ENCODE results near the gene NRTN.
"Not testable (repeated sequence)": the region's sequence is repeated elsewhere in the genome, so short reads cannot be mapped to it uniquely, and the experiment has no call there.

Gene NRTN

DNA sequence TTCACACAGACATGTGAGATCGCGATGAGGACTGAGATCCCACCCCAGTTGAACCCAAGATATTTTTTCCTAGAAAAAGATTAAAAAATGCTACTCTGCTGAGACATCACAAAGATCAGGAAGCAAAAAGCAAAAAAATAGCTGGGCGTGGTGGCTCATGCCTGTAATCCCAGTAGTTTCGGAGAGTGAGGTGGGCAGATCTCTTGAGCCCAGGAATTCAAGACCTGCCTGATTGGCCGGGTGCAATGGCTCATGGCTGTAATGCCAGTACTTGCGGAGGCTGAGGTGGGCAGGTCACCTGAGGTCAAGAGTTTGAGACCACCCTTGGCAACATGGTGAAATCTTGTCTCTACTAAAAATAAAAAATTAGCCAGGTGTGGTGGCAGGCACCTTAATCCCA is 45.3 kb downstream of the NRTN start:
- TF ChIP-seq, protein P1, sequence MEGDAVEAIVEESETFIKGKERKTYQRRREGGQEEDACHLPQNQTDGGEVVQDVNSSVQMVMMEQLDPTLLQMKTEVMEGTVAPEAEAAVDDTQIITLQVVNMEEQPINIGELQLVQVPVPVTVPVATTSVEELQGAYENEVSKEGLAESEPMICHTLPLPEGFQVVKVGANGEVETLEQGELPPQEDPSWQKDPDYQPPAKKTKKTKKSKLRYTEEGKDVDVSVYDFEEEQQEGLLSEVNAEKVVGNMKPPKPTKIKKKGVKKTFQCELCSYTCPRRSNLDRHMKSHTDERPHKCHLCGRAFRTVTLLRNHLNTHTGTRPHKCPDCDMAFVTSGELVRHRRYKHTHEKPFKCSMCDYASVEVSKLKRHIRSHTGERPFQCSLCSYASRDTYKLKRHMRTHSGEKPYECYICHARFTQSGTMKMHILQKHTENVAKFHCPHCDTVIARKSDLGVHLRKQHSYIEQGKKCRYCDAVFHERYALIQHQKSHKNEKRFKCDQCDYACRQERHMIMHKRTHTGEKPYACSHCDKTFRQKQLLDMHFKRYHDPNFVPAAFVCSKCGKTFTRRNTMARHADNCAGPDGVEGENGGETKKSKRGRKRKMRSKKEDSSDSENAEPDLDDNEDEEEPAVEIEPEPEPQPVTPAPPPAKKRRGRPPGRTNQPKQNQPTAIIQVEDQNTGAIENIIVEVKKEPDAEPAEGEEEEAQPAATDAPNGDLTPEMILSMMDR (IDR thresholded peaks at IDR 0.05; ENCODE audit: control insufficient read depth, extremely low read depth, insufficient read depth) = no peak
- no peak for DNase-seq (ENCODE audit: low read depth)
- no peak overlapping the region for H3K4me3 ChIP-seq (ENCODE audit: low read depth, low read length)

DNA sequence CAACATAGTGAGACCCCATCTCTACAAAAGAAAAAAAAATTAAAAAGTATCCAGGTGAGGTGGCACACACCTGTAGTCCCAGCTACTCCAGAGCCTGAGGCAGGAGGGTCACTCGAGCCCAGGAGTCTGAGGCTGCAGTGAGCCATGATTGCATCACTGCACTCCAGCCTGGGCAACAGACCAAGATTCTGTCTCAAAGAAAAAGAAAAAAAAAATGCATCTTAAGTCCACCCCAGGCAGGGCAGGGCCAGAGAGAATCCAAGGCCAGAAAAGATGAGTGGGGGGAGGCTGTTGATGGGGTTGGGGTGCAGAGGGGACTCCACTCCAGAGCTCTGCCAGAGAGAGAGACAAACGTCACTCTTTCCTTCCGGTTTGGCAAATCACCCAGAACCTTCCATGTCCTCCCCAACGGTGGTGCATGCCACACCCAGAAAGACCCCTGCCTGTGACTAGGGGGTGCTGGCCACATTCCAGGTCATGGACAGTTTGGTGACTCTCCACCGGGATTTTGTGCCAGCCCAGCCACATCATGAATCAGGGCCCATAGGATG is 46.0 kb downstream of the NRTN start:
- TF ChIP-seq, protein P1 (IDR thresholded peaks at IDR 0.05; ENCODE audit: control insufficient read depth, extremely low read depth, insufficient read depth) = no peak
- no peak overlapping the region for H3K4me3 ChIP-seq (ENCODE audit: low read depth, low read length)
- DNase-seq (ENCODE audit: low read depth) = peak; percentile 4

DNA sequence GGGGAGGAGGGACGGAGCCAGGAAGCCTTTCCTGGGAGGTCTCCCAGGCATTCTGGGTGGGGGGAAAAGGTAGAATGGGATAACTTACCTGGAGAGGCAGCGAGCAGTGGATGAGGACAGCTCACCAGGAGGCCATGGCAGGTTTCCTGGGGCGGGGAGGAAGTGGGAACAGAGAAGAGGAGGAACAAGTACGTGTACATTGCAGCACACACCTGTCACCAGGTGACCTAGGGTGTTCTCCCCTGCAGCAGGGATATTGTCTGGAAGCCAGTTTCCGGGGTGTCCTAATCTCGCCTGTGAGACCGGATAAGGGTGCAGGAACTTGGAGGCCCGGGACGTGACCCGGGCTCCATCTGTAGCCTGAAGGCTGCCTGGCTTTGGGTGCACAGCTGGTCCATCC is 46.4 kb downstream of the NRTN start, which contains the start of gene FUT3:
Gene FUT3 (minus strand): TSS at position 148 of the 400 bp plus-strand sequence.
- TF ChIP-seq, protein P1 (IDR thresholded peaks at IDR 0.05; ENCODE audit: control insufficient read depth, extremely low read depth, insufficient read depth) = no peak
- no peak for DNase-seq (ENCODE audit: low read depth)
- no peak within 1 kb of the TSS for H3K4me3 ChIP-seq (ENCODE audit: low read depth, low read length)

DNA sequence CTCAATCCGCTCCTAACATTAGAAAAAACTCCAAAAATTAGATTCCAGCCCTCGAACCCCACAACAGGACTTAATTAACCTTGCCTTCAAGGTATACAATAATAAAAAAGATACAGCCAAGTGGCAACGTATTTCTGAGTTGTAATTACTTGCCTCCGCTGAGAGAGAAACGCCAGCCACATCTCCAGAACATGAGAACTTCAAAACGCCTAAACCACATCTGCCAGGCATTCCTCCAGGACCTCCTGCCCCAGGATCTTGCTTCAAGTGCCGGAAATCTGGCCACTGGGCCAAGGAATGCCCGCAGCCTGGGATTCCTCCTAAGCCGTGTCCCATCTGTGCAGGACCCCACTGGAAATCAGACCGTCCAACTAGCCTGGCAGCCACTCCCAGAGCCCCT is 49.3 kb downstream of the NRTN start:
- DNase-seq (ENCODE audit: low read depth) = not testable (repeated sequence)

DNA sequence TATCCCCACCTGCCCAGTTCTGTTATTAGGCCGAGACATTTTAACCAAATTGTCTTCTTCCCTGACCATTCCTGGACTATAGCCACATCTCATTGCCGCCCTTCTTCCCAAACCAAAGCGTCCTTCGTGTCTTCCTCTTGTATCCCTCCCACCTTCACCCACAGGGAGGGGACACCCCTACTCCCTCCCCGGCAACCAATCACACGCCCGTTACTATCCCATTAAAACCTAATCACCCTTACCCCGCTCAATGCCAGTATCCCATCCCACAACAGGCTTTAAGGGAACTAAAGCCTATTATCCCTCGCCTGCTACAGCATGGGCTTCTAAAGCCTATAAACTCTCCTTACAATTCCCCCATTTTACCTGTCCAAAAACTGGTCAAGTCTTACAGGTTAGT is 50.3 kb downstream of the NRTN start:
- H3K4me3 ChIP-seq (ENCODE audit: low read depth, low read length); DNase-seq (ENCODE audit: low read depth): not testable (repeated sequence)

More for the DNA sequence above, 49.3 kb downstream of the NRTN start:
- not testable (repeated sequence) for H3K4me3 ChIP-seq (ENCODE audit: low read depth, low read length)

DNA sequence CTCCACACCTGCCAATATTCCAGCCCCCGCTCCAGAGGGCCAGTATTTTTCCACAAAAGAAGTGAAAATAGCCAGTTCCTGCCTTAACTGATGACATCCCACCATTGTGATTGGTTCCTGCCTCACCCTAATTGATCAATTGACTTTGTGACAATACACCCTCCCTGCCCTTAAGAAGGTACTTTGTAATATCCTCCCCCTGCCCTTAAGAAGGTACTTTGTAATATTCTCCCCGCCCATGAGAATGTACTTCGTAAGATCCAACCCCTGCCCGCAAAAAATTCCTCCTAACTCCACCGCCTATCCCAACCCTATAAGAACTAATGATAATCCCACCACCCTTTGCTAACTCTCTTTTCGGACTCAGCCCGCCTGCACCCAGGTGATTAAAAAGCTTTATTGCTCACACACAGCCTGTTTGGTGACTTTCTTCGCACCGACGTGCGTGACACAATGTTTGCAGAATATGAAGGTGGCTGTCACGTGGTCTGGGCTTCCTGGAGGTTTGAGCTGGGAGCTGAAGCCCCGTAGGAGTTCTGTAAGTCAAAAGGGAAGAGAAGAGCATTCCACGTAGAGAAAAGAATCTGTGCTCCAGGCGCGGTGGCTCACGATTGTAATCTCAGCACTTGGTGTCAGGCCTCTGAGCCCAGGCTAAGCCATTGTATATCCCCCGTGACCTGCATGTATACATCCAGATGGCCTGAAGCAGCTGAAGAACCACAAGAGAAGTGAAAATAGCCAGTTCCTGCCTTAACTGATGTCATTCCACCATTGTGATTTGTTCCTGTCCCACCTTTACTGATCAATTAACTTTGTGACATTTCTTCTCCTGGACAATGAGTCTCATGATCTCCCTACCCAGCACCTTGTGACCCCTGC is 52.6 kb downstream of the NRTN start:
- TF ChIP-seq, protein P1 (IDR thresholded peaks at IDR 0.05; ENCODE audit: control insufficient read depth, extremely low read depth, insufficient read depth) = no peak
- no peak overlapping the region for H3K4me3 ChIP-seq (ENCODE audit: low read depth, low read length)
- DNase-seq (ENCODE audit: low read depth) = peak; percentile 2

DNA sequence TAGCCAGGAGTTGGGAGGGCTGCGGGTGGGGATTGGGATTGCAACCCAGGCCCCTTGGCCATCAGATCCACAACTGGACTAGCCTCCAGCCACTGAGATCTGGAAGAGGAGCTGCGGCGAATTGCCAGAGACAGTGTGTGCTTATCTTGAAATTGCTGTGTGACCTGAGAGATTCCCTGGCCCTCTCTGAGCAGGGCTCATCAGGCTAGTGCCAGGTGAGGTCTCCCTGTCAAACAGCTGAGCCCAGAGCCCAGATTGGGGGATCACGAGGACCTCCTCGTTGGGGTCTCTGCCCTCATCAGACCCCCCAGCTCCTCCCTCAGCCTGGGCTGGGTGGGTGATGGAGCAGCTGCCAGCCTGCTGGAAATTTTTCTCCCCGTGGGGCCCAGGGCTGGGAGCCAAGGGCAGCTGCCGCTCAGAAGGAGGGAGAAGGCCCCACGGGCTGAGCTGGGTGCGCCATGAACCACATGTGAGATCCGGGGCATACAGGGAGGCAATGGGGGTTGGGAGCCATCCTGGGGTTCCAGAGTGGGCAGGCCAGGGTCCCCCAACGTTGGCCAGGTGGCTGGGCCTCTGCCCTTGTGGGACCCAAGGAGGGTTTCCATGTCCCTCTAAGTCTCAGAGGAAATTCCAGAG is 58.3 kb downstream of the NRTN start:
- TF ChIP-seq, protein P1 (IDR thresholded peaks at IDR 0.05; ENCODE audit: control insufficient read depth, extremely low read depth, insufficient read depth) = no peak
- no peak overlapping the region for H3K4me3 ChIP-seq (ENCODE audit: low read depth, low read length)
- DNase-seq (ENCODE audit: low read depth) = no peak
